Measurements from ENCODE around the gene SEMA4A.

DNA sequence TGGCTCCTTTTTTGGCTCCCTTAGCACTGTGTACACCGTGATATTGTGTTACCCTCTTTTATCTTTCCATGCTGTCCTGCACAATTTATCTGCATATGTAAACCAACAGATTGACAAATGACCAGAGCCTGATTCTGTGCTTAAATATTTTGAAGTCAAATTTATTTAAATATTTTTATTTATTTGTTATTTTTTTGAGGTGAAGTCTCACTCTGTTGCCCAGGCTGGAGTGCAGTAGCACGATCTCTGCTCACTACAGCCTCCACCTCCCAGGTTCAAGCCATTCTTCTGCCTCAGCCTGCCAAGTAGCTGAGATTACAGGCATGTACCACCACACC, 72.3 kb downstream of the SEMA4A start:
- TF ChIP-seq, protein P1, sequence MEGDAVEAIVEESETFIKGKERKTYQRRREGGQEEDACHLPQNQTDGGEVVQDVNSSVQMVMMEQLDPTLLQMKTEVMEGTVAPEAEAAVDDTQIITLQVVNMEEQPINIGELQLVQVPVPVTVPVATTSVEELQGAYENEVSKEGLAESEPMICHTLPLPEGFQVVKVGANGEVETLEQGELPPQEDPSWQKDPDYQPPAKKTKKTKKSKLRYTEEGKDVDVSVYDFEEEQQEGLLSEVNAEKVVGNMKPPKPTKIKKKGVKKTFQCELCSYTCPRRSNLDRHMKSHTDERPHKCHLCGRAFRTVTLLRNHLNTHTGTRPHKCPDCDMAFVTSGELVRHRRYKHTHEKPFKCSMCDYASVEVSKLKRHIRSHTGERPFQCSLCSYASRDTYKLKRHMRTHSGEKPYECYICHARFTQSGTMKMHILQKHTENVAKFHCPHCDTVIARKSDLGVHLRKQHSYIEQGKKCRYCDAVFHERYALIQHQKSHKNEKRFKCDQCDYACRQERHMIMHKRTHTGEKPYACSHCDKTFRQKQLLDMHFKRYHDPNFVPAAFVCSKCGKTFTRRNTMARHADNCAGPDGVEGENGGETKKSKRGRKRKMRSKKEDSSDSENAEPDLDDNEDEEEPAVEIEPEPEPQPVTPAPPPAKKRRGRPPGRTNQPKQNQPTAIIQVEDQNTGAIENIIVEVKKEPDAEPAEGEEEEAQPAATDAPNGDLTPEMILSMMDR (IDR thresholded peaks at IDR 0.05), result no peak
- TF ChIP-seq POLR2A (IDR thresholded peaks at IDR 0.05), result no peak
